ENCODE measurements around the gene KCNJ8. TPM values are rescaled to one million over a fixed set of nuclear protein-coding genes. Genes with fewer than 3 reads are reported as not detected.

Gene KCNJ8
- total and polyA plus RNA-seq, 7 donors, result 0.60 to 20.3 (median 17.5) TPM; not detected in 1

DNA sequence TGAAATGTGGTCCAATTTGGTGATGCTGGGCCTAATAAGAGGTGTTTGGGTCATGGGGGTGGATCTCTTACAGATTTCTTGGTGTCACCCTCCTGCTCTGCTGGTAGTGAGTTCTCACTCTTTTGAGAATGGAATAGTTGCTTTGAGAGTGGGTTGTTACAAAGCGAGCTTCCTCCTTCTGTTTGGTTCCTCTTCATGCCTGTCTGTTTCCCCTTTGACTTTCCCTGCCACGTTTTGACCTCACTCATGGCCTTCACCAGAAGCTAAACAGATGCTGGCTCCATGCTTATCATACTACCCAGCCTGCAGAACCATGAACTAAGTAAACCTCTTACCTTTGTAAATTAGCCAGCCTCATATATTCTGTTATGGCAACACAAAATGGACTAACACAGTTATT is 59.1 kb downstream of the KCNJ8 start:
- Histone ChIP-seq H3K36me3 (no peaks in the 10 kb centered on the region), H3K9me3 (no peaks in the 10 kb centered on the region), H3K27me3 (no peaks in the 10 kb centered on the region), H3K27ac (no peak overlapping the region), H3K4me1 (peaks cover 0 to 30% (median 17%) of the 10 kb centered on the region in 4 donors), H3K4me3 (no peak overlapping the region)
- no peak for DNase-seq
- intact Hi-C loops (cut with DNase I), result loop anchor here (5.0 kb wide), 1 partner anchor 57 kb away; the partner anchor contains the start of gene KCNJ8
- TF ChIP-seq POLR2A (IDR thresholded peaks at IDR 0.05) (no peak), EP300 (IDR thresholded peaks at IDR 0.05) (no peak), CTCF (IDR thresholded peaks at IDR 0.05) (no peak), POLR2AphosphoS5 (IDR thresholded peaks at IDR 0.05) (no peak)
- WGBS, 2 donors, result 50 to 64% methylated on average over 2 of the region's 2 CpGs

Other genes starting within 250 kb of the KCNJ8 start
- gene SPX, start 248.4 kb downstream of the KCNJ8 start, total RNA-seq, result under 1 TPM in 3 of 4 donors, not detected in 1; 0.68 to 0.99 (median 0.71) TPM
- gene SPX, start 248.4 kb downstream of the KCNJ8 start, polyA plus RNA-seq, result under 1 TPM in 2 of 3 donors, not detected in 1; 0.35 to 0.60 TPM
- gene GYS2, start 169.9 kb downstream of the KCNJ8 start, total RNA-seq, result under 1 TPM in 1 of 4 donors, not detected in 3; 0.27 TPM
- gene GYS2, start 169.9 kb downstream of the KCNJ8 start, polyA plus RNA-seq, result not detected
- gene LDHB, start 116.9 kb downstream of the KCNJ8 start, total RNA-seq, result 100 to 1,000 TPM; 355 to 424 (median 379) TPM
- 100 to 1,000 TPM; 217 to 404 (median 223) TPM for gene LDHB, start 116.9 kb downstream of the KCNJ8 start, polyA plus RNA-seq
- 10 to 100 TPM; 28.2 to 39.2 (median 34.0) TPM for gene ABCC9, start 166.7 kb upstream of the KCNJ8 start, total RNA-seq
- 1 to 10 TPM in 2 of 3 donors, under 1 TPM in 1; 0.23 to 6.0 (median 2.4) TPM for gene ABCC9, start 166.7 kb upstream of the KCNJ8 start, polyA plus RNA-seq